SK-N-SH (cell line): ENCODE results near the gene SLC34A3. TPM values are rescaled to one million over a fixed set of nuclear protein-coding genes. Genes with fewer than 3 reads are reported as not detected.

Experiments
- CTCF ChIA-PET: fragments of 300-600, 350-600 bp; formaldehyde crosslinking; extraction: SDS; loops from one replicate; lab custom pipeline; 2021; lab: Yijun Ruan, JAX
- POLR2A ChIA-PET: fragments of 350-600 bp; sonication (Branson Sonifier 250); formaldehyde crosslinking; extraction: SDS; loops from one replicate; lab custom pipeline; 2020; ENCODE audit warnings: antibody characterized with exemption, inconsistent platforms; lab: Yijun Ruan, JAX
- DNase-seq: peaks from one replicate; pipeline ENCODE4 v3.0.0; 2012
- H2AFZ ChIP-seq: fragments of 200-600 bp; sonication (generic); 2 replicates; pipeline ENCODE4 v1.8.1; 2016; ENCODE audit warnings: antibody characterized with exemption, mild to moderate bottlenecking, low read depth
- H3F3A ChIP-seq: fragments of 200-600 bp; sonication (generic); replicated peaks from 2 replicates; pipeline ENCODE3; 2016; ENCODE audit warnings: antibody characterized with exemption, mild to moderate bottlenecking; ENCODE audit not compliant: insufficient read depth
- H3K27ac ChIP-seq, 2 experiments: fragments of 200-500 bp in 1 of 2; fragments of 200-600 bp in 1 of 2; sonication (Bioruptor generic) in 1 of 2; sonication (generic), shearing (Covaris generic) in 1 of 2; 2 replicates each; pipeline versions ENCODE4 v1.5.1 to v1.6.1; 2014 to 2016; ENCODE audit warnings: low read depth in 2 of 2, inconsistent platforms in 1 of 2, low read length in 1 of 2, mild to moderate bottlenecking in 1 of 2, mixed read lengths in 1 of 2
- H3K27me3 ChIP-seq: fragments of 200-600 bp; sonication (generic), shearing (Covaris generic); 2 replicates; pipeline ENCODE4 v1.6.1; 2016; ENCODE audit warnings: mixed run types; ENCODE audit not compliant: insufficient read depth
- H3K36me3 ChIP-seq, 2 experiments: fragments of 200-500 bp in 1 of 2; fragments of 200-600 bp in 1 of 2; sonication (Bioruptor generic) in 1 of 2; sonication (generic) in 1 of 2; replicated peaks in 1 of 2; 2 replicates each; pipeline versions ENCODE3 to v1.5.1; 2014 to 2016; ENCODE audit warnings: low read length in 1 of 2, mild to moderate bottlenecking in 1 of 2; ENCODE audit not compliant: insufficient read depth in 2 of 2, control insufficient read depth in 1 of 2
- H3K4me1 ChIP-seq, 2 experiments: fragments of 200-500 bp in 1 of 2; fragments of 200-600 bp in 1 of 2; sonication (Bioruptor generic) in 1 of 2; sonication (generic), shearing (Covaris generic) in 1 of 2; 2 replicates each; pipeline versions ENCODE4 v1.5.1 to v1.6.1; 2014 to 2016; ENCODE audit warnings: low read depth in 1 of 2, low read length in 1 of 2, mixed run types in 1 of 2; ENCODE audit not compliant: insufficient read depth in 2 of 2, control insufficient read depth in 1 of 2
- H3K4me2 ChIP-seq: fragments of 200-600 bp; sonication (generic), shearing (Covaris generic); 2 replicates; pipeline ENCODE4 v1.6.1; 2017; ENCODE audit warnings: mixed run types
- H3K4me3 ChIP-seq, 2 experiments: fragments of 200-500 bp in 1 of 2; fragments of 200-600 bp in 1 of 2; sonication (Bioruptor generic) in 1 of 2; sonication (generic), shearing (Covaris generic) in 1 of 2; 2 replicates each; pipeline versions ENCODE4 v1.5.1 to v1.8.1; 2014 to 2016; ENCODE audit warnings: low read depth in 2 of 2, inconsistent platforms in 1 of 2, low read length in 1 of 2, mild to moderate bottlenecking in 1 of 2, mixed read lengths in 1 of 2, moderate library complexity in 1 of 2
- H3K79me2 ChIP-seq: fragments of 200-600 bp; sonication (generic); 2 replicates; pipeline ENCODE4 v1.8.1; 2017; ENCODE audit warnings: mild to moderate bottlenecking; ENCODE audit not compliant: insufficient read depth
- H3K9ac ChIP-seq: fragments of 200-600 bp; sonication (generic); 2 replicates; pipeline ENCODE4 v1.6.1; 2017; ENCODE audit warnings: mixed run types
- H3K9me2 ChIP-seq: fragments of 200-600 bp; sonication (generic); 2 replicates; pipeline ENCODE4 v1.6.1; 2017; ENCODE audit warnings: mixed run types
- H3K9me3 ChIP-seq: fragments of 200-600 bp; sonication (generic); 2 replicates; pipeline ENCODE4 v1.6.1; 2017; ENCODE audit warnings: mixed run types, mild to moderate bottlenecking, moderate library complexity
- H4K20me1 ChIP-seq: fragments of 200-600 bp; sonication (generic); 2 replicates; pipeline ENCODE4 v1.6.1; 2017; ENCODE audit warnings: mild to moderate bottlenecking, mixed run types; ENCODE audit not compliant: insufficient read depth
- ELF1 ChIP-seq: IDR thresholded peaks from 2 replicates; pipeline ENCODE4 v1.4.0; 2012
- FOSL2 ChIP-seq: IDR thresholded peaks from 2 replicates; pipeline ENCODE4 v1.4.0; 2012; ENCODE audit warnings: low read depth, mild to moderate bottlenecking, moderate library complexity, borderline replicate concordance
- FOXJ3 ChIP-seq: sonication (generic); formaldehyde crosslinking; IDR thresholded peaks from 2 replicates; pipeline ENCODE4 v1.5.1; 2020; ENCODE audit warnings: mild to moderate bottlenecking, missing genetic modification reagents
- FOXM1 ChIP-seq: IDR thresholded peaks from 2 replicates; pipeline ENCODE4 v1.4.0; 2012; ENCODE audit warnings: low read depth, mild to moderate bottlenecking
- GABPA ChIP-seq: IDR thresholded peaks from 2 replicates; pipeline ENCODE4 v1.4.0; 2012; ENCODE audit warnings: low read depth, mild to moderate bottlenecking
- GATA2 ChIP-seq: sonication (generic); formaldehyde crosslinking; IDR thresholded peaks from 2 replicates; pipeline ENCODE4 v1.5.0; 2020; ENCODE audit warnings: mild to moderate bottlenecking, missing genetic modification reagents
- MAX ChIP-seq: IDR thresholded peaks from 2 replicates; pipeline ENCODE4 v1.4.0; 2012; ENCODE audit warnings: low read depth
- MEF2A ChIP-seq: IDR thresholded peaks from 2 replicates; pipeline ENCODE4 v1.4.0; 2012; ENCODE audit warnings: low read depth, borderline replicate concordance
- MXI1 ChIP-seq: IDR thresholded peaks from 2 replicates; pipeline ENCODE4 v1.6.1; 2012; ENCODE audit warnings: mild to moderate bottlenecking, low read depth, low read length, improper control_type of control experiment
- POLR2AphosphoS5 ChIP-seq: IDR thresholded peaks from 2 replicates; pipeline ENCODE4 v1.6.1; 2012; ENCODE audit warnings: low read depth, low read length
- RAD21 ChIP-seq: IDR thresholded peaks from 2 replicates; pipeline ENCODE4 v1.6.1; 2012; ENCODE audit warnings: mild to moderate bottlenecking, low read length
- RCOR1 ChIP-seq: fragments of 150-350 bp; IDR thresholded peaks from 2 replicates; pipeline ENCODE4 v1.6.1; 2017; ENCODE audit warnings: antibody characterized with exemption, low read length
- RXRA ChIP-seq: IDR thresholded peaks from 2 replicates; pipeline ENCODE4 v1.4.0; 2012; ENCODE audit warnings: low read depth, mild to moderate bottlenecking, borderline replicate concordance
- SIN3A ChIP-seq: IDR thresholded peaks from 2 replicates; pipeline ENCODE4 v1.6.1; 2012; ENCODE audit warnings: low read depth, mild to moderate bottlenecking, low read length, moderate library complexity, borderline replicate concordance
- TAF1 ChIP-seq: IDR thresholded peaks from 2 replicates; pipeline ENCODE4 v1.6.1; 2012; ENCODE audit warnings: low read depth, mild to moderate bottlenecking, low read length, moderate library complexity, borderline replicate concordance
- TCF12 ChIP-seq: IDR thresholded peaks from 2 replicates; pipeline ENCODE4 v1.4.0; 2012
- USF1 ChIP-seq: IDR thresholded peaks from 2 replicates; pipeline ENCODE4 v1.4.0; 2012; ENCODE audit warnings: low read depth, borderline replicate concordance
- USF2 ChIP-seq: fragments of 150-350 bp; IDR thresholded peaks from 2 replicates; pipeline ENCODE4 v1.6.1; 2017; ENCODE audit warnings: antibody characterized with exemption, low read length, low read depth, borderline replicate concordance
- WGBS: methylation state at CpG from one replicate; pipeline ENCODE4 v1.1.6; 2017; ENCODE audit warnings: low lambda C conversion rate; 5-methylcytosine and 5-hydroxymethylcytosine counted together
- polyA plus RNA-seq, 3 experiments: library from polyadenylated mRNA; depleted of rRNA; stranded (reverse); fragments of >200 nt; gene quantifications; 2 replicates each; pipeline ENCODE4 v1.2.3, GENCODE V29; 2012
- TF ChIP-seq, protein P1 (sequence below): IDR thresholded peaks from 2 replicates; pipeline ENCODE4 v1.6.1; 2012; ENCODE audit warnings: mild to moderate bottlenecking, low read depth, low read length, moderate library complexity

SLC34A3 gene
- polyA plus RNA-seq, 1 of the 3 experiments (the other 2 are of a cell fraction): not detected

DNA sequence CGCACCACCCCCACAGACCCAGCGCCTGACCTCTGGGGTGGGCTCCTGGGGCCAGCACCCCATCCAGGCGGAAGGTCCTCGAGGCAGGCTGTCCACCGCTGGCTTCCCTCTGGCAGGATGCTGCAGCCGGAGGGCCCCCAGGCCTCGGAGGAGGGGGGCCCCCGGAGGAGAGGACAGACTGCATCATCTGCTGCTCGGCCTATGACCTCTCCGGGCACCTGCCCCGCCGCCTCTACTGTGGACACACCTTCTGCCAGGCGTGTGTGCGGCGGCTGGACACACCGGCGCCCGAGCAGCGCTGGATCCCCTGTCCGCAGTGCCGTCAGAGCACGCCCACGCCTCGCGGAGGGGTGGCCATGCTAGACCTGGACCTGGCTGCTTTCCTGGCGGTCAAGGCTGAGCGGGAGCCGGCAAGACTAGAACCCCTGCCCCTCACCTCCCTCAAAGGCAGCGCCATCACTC lies 2.2 kb upstream of the SLC34A3 start:
- no peak for DNase-seq
- H3K36me3 ChIP-seq: no peaks in the 10 kb centered on the region
- ChIA-PET POLR2A (no interaction called here), CTCF (interaction anchor here (0.6 to 7.7 kb wide), 22 partner anchors 8 to 314 kb away, joined by 3 to 95 read pairs (median 7); partner anchors contain the start of genes DPP7, NELFB, NPDC1 and SAPCD2)
- 87% methylated on average over 3 of the region's 29 CpGs for WGBS
- H3K27me3 ChIP-seq: no peaks in the 10 kb centered on the region
- H3K4me3 ChIP-seq: no peak overlapping the region
- no peaks in the 10 kb centered on the region for H3K9me3 ChIP-seq
- no peak overlapping the region for H3K4me2 ChIP-seq
- TF ChIP-seq RCOR1 (no peak), FOXJ3 (no peak), GATA2 (no peak), RAD21 (no peak), MAX (no peak), RXRA (no peak), MXI1 (no peak), TCF12 (no peak), USF2 (no peak), SIN3A (no peak), TAF1 (no peak), GABPA (no peak), USF1 (no peak), POLR2AphosphoS5 (no peak), ELF1 (no peak), FOXM1 (no peak), FOSL2 (no peak), MEF2A (no peak)
- TF ChIP-seq, protein P1, sequence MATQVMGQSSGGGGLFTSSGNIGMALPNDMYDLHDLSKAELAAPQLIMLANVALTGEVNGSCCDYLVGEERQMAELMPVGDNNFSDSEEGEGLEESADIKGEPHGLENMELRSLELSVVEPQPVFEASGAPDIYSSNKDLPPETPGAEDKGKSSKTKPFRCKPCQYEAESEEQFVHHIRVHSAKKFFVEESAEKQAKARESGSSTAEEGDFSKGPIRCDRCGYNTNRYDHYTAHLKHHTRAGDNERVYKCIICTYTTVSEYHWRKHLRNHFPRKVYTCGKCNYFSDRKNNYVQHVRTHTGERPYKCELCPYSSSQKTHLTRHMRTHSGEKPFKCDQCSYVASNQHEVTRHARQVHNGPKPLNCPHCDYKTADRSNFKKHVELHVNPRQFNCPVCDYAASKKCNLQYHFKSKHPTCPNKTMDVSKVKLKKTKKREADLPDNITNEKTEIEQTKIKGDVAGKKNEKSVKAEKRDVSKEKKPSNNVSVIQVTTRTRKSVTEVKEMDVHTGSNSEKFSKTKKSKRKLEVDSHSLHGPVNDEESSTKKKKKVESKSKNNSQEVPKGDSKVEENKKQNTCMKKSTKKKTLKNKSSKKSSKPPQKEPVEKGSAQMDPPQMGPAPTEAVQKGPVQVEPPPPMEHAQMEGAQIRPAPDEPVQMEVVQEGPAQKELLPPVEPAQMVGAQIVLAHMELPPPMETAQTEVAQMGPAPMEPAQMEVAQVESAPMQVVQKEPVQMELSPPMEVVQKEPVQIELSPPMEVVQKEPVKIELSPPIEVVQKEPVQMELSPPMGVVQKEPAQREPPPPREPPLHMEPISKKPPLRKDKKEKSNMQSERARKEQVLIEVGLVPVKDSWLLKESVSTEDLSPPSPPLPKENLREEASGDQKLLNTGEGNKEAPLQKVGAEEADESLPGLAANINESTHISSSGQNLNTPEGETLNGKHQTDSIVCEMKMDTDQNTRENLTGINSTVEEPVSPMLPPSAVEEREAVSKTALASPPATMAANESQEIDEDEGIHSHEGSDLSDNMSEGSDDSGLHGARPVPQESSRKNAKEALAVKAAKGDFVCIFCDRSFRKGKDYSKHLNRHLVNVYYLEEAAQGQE: no peak
- H4K20me1 ChIP-seq: no peaks in the 10 kb centered on the region
- no peak overlapping the region for H2AFZ ChIP-seq
- no peaks in the 10 kb centered on the region for H3K9me2 ChIP-seq
- H3K27ac ChIP-seq: no peak overlapping the region
- H3F3A ChIP-seq: peaks cover 16% of the 10 kb centered on the region
- H3K4me1 ChIP-seq: peaks cover 0 to 48% of the 10 kb centered on the region in 2 experiments; a peak in 1 of 4 replicates
- no peak overlapping the region for H3K9ac ChIP-seq
- no peaks in the 10 kb centered on the region for H3K79me2 ChIP-seq
